ENCODE measurements around the gene WDR33.

WDR33 gene

DNA sequence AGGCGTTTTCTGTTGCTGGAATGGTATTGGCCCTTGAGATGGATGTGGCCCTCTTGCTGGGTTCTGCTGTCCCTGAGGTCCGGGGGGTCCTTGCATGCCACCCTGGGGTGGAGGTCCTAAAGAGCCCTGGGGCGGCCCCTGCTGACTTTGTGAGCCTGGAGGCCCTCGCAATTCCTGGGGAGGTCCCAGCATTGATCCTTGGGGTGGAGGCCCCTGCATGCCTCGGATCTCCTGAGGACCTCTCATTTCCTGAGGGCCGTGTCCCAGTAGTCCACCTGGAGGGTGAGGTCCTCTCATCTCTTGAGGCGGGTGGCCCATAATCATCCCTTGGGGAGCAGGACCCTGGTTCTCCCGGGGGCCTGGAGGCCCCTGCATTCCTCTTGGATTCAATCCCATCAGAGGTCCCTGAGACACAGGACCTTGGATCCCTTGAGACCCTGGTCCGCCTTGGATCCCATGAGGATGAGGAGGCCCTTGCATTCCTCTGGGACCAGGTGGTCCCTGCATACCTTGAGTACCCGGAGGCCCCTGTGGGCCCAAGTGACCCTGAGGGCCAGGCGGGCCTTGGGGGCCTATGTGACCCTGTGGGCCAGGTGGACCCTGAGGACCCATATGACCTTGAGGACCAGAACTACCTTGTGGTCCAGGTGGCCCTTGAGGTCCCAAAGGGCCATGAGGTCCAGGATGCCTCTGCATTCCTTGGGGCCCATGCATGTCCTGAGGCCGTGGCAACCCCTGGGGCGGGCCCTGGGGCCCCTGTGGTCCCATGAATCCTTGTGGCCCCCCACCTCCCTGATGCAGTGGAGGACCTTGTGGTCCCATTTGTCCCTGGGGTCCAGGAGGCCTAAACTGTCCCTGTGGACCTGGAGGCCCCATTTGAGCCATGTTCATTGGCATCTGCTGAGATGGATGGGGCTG lies 91.4 kb downstream of the WDR33 start:
- Histone ChIP-seq H3K27me3 (ENCODE audit: control insufficient read depth in 1 of 2, insufficient read depth in 2 of 2, low read length in 2 of 2) (no peaks in the 10 kb centered on the region), H3K36me3 (ENCODE audit: control insufficient read depth in 2 of 2, insufficient read depth in 2 of 2, low read length in 2 of 2) (peaks cover 39 to 40% of the 10 kb centered on the region in 2 donors), H3K27ac (ENCODE audit: low read length) (no peak overlapping the region), H3K9ac (ENCODE audit: low read length in 2 of 2) (no peak overlapping the region), H3K4me1 (ENCODE audit: control insufficient read depth, insufficient read depth, low read length) (no peaks in the 10 kb centered on the region), H3K4me3 (ENCODE audit: low read length in 2 of 2) (no peak overlapping the region), H3K9me3 (ENCODE audit: control insufficient read depth in 2 of 2, low read length in 2 of 2) (no peaks in the 10 kb centered on the region)

DNA sequence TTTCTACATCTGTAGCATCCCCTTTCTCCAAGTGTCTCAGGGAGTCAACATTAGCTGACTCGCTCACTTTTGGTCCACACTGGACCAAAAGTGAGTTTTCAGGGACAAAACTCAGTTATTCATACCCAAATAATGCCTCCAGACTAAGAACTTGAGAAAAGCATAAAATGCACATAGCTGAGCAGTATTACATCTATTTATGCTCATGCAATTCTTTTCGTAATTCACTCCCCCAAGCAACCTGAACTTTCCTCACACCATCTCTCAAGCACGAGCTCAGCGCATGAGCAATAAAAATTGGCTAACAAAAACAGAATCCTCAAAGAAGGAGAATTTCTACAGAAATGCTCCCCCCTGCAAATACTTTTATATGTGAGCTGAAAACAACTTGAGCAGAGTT lies 92.7 kb downstream of the WDR33 start:
- H3K27me3 ChIP-seq (ENCODE audit: control insufficient read depth in 1 of 2, insufficient read depth in 2 of 2, low read length in 2 of 2), result no peaks in the 10 kb centered on the region
- no peak overlapping the region for H3K4me3 ChIP-seq (ENCODE audit: low read length in 2 of 2)
- H3K9ac ChIP-seq (ENCODE audit: low read length in 2 of 2), result no peak overlapping the region
- no peaks in the 10 kb centered on the region for H3K9me3 ChIP-seq (ENCODE audit: control insufficient read depth in 2 of 2, low read length in 2 of 2)
- peaks cover 39 to 41% of the 10 kb centered on the region in 2 donors for H3K36me3 ChIP-seq (ENCODE audit: control insufficient read depth in 2 of 2, insufficient read depth in 2 of 2, low read length in 2 of 2)
- no peak overlapping the region for H3K27ac ChIP-seq (ENCODE audit: low read length)
- peaks cover 4% of the 10 kb centered on the region for H3K4me1 ChIP-seq (ENCODE audit: control insufficient read depth, insufficient read depth, low read length)

DNA sequence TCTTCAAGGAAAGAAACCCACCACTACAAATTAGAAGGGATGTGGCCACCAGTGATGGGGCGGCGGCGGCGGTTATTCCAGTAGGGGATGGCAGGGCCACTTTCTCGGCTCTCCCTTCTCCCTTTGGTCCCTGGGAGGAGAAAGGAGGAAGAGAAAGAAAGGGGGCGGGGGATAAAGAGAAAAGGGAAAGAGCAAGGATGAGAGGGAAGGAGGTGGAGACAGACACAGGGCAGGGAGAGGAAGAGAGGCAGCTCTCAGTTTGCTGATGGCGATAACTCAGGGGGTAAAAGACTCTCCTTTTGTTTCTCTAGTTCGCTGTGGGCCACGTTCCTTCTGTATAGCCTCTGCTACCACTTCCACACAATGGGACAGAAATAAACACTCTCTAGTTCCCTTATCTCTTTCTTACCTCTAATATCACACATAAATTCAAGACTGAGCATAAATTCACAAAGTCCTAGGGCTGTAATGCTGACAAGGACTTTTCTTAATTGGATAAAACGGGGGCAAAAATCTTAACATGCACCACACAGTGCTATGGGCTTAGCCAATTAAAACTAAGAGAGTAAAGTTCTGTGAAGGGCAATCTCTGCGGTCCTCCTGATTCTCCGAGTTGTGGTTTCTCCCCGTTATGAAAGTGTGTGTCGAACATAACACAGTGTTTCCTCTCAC lies 95.1 kb downstream of the WDR33 start:
- Histone ChIP-seq H3K9me3 (ENCODE audit: control insufficient read depth in 2 of 2, low read length in 2 of 2) (no peaks in the 10 kb centered on the region), H3K9ac (ENCODE audit: low read length in 2 of 2) (no peak overlapping the region), H3K36me3 (ENCODE audit: control insufficient read depth in 2 of 2, insufficient read depth in 2 of 2, low read length in 2 of 2) (peaks cover 26 to 27% of the 10 kb centered on the region in 2 donors), H3K27ac (ENCODE audit: low read length) (no peak overlapping the region), H3K4me3 (ENCODE audit: low read length in 2 of 2) (no peak overlapping the region), H3K4me1 (ENCODE audit: control insufficient read depth, insufficient read depth, low read length) (peaks cover 4% of the 10 kb centered on the region), H3K27me3 (ENCODE audit: control insufficient read depth in 1 of 2, insufficient read depth in 2 of 2, low read length in 2 of 2) (no peaks in the 10 kb centered on the region)

DNA sequence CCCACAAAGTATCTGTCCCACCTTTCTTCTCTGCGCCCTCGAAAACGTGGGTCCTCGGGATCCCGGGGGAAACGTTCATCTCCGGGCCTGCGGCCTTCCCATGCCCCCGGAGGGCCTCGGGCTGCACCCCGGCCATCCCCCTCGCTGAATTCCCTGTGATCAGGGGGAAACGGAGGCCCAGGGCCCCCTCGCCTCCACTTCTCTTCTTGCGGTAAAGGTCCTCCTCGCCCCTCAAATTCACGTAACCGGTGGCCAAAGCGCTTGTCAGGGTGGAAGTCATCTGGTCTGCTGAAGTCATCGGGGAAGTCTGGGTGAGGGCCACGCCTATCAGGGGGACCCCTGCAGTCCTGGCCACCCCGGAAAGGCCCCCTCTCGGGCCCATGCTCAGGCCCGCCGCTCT lies 97.4 kb downstream of the WDR33 start:
- Histone ChIP-seq H3K4me3 (ENCODE audit: low read length in 2 of 2) (no peak overlapping the region), H3K4me1 (ENCODE audit: control insufficient read depth, insufficient read depth, low read length) (peaks cover 6% of the 10 kb centered on the region), H3K27me3 (ENCODE audit: control insufficient read depth in 1 of 2, insufficient read depth in 2 of 2, low read length in 2 of 2) (no peaks in the 10 kb centered on the region), H3K9ac (ENCODE audit: low read length in 2 of 2) (no peak overlapping the region), H3K9me3 (ENCODE audit: control insufficient read depth in 2 of 2, low read length in 2 of 2) (no peaks in the 10 kb centered on the region), H3K36me3 (ENCODE audit: control insufficient read depth in 2 of 2, insufficient read depth in 2 of 2, low read length in 2 of 2) (peaks cover 26 to 31% of the 10 kb centered on the region in 2 donors), H3K27ac (ENCODE audit: low read length) (no peak overlapping the region)

DNA sequence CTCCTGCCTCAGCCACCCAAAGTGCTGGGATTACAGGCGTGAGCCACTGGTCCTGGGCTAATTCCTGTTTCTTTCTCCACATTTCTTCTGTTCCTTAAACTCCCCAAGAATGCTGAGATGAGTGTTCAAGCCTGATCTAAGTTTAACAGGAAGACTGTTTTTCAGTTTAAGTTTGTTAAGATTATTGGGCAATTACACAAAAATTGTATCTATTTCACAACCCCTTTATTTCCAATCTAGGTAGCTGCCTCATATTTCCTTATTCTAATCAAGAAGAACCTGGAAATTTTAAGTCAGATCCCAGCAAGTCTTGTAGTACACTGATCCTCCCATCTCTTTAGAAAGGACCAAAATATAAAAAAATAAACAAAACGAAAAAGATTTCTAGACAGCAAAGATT lies 98.0 kb downstream of the WDR33 start:
- H3K36me3 ChIP-seq (ENCODE audit: control insufficient read depth in 2 of 2, insufficient read depth in 2 of 2, low read length in 2 of 2), result peaks cover 31 to 37% of the 10 kb centered on the region in 2 donors
- H3K27ac ChIP-seq (ENCODE audit: low read length), result no peak overlapping the region
- no peak overlapping the region for H3K9ac ChIP-seq (ENCODE audit: low read length in 2 of 2)
- no peaks in the 10 kb centered on the region for H3K27me3 ChIP-seq (ENCODE audit: control insufficient read depth in 1 of 2, insufficient read depth in 2 of 2, low read length in 2 of 2)
- H3K4me1 ChIP-seq (ENCODE audit: control insufficient read depth, insufficient read depth, low read length), result peaks cover 12% of the 10 kb centered on the region
- no peak overlapping the region for H3K4me3 ChIP-seq (ENCODE audit: low read length in 2 of 2)
- H3K9me3 ChIP-seq (ENCODE audit: control insufficient read depth in 2 of 2, low read length in 2 of 2), result no peaks in the 10 kb centered on the region

DNA sequence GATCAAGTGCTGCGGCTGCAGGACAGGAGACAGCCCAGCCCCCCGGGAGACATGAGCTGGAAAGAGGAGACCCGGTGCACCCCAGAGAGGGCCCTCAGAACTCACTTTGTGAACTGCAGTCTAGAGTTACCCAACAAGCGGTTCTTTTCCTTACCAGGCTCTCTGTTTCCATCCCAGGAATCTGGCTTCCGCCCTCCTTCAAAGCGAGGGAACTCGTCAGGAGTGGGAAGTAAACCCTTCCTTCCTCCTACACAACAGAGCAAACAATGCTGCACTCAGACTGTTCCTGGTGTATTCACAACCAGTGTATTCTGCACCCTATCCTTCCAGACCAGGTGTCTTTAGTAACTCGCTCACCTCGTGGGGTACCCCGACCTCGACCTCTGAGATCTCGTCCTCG lies 101.6 kb downstream of the WDR33 start:
- H3K9me3 ChIP-seq (ENCODE audit: control insufficient read depth in 2 of 2, low read length in 2 of 2), result no peaks in the 10 kb centered on the region
- H3K27me3 ChIP-seq (ENCODE audit: control insufficient read depth in 1 of 2, insufficient read depth in 2 of 2, low read length in 2 of 2), result no peaks in the 10 kb centered on the region
- H3K4me3 ChIP-seq (ENCODE audit: low read length in 2 of 2), result no peak overlapping the region
- H3K9ac ChIP-seq (ENCODE audit: low read length in 2 of 2), result no peak overlapping the region
- no peak overlapping the region for H3K27ac ChIP-seq (ENCODE audit: low read length)
- peaks cover 15% of the 10 kb centered on the region for H3K4me1 ChIP-seq (ENCODE audit: control insufficient read depth, insufficient read depth, low read length)
- H3K36me3 ChIP-seq (ENCODE audit: control insufficient read depth in 2 of 2, insufficient read depth in 2 of 2, low read length in 2 of 2), result peaks cover 34 to 38% of the 10 kb centered on the region in 2 donors

DNA sequence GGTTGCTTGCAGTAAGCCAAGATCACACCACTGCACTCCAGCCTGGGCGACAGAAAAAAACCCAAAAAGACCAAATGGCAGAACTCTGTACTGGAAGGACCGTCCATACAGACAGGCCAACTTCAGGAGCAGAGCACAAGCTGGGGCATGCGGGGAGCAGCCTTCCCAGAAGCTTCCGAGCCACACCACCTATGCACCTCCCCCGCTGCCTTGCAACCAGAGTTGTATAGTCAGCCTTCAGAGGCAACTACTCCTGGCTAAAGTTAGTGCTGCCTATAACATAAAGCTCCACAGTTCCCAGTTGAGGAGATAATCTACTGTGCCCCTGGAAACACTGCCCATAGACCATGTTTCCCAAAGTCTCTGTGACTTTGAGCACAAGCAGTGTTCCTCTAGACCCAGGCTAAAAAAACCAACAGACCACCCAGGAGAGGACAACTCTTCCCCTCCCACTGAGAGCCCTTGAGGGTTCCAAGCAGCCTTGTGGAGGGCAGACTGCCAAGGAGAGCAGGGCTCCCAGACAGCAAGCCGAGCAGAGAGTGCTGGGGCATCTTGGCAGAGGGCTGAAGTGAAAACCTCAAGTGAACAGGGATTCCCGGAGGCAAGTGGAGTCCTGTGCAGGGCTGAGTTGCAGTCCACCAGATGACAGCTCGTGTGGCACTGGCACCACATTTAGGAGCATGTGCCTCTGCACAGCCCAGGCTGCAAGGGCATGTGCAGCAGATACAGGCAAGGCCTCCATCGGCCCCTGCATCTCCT lies 102.9 kb downstream of the WDR33 start:
- peaks cover 34 to 37% of the 10 kb centered on the region in 2 donors for H3K36me3 ChIP-seq (ENCODE audit: control insufficient read depth in 2 of 2, insufficient read depth in 2 of 2, low read length in 2 of 2)
- no peak overlapping the region for H3K4me3 ChIP-seq (ENCODE audit: low read length in 2 of 2)
- no peaks in the 10 kb centered on the region for H3K9me3 ChIP-seq (ENCODE audit: control insufficient read depth in 2 of 2, low read length in 2 of 2)
- no peak overlapping the region for H3K9ac ChIP-seq (ENCODE audit: low read length in 2 of 2)
- H3K4me1 ChIP-seq (ENCODE audit: control insufficient read depth, insufficient read depth, low read length), result peaks cover 15% of the 10 kb centered on the region
- no peaks in the 10 kb centered on the region for H3K27me3 ChIP-seq (ENCODE audit: control insufficient read depth in 1 of 2, insufficient read depth in 2 of 2, low read length in 2 of 2)
- H3K27ac ChIP-seq (ENCODE audit: low read length), result peak overlapping the region; percentile 6

DNA sequence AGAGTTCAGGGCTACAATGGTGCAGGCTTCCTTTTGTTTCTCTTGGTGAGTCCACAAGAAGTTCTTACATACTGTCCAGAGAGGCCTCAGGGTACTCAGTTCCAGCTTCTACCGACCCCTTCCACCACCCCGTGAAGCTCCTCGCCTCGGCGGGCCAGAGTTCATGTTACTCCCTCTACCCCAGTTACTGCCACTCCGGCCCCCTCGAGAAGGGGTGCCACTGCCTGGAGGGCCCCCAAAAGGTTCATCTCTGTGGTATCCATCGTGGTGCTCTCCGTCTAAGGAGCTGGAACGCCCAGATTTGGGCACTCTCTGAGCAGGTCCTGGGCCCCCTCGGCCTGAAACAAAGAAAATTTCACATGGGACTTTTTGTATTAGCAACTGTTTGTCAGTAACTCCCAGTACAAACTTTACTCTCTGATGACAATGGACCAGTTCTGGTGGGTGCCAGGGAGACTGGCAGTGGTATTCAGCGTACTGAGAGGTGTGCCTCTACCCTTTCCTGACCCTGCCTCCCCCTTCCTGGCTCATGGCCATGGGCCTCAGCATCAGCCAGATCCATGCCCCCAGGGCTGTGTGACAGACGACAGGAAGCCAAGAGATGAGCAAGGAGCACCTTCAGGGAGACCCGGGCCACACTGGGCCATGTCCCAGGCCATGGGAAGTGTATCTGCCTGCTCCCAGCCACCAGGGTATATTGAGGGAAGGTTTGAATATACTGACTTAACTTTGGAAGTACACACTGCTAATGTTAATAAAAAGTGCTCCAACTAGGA lies 104.6 kb downstream of the WDR33 start:
- Histone ChIP-seq H3K36me3 (ENCODE audit: control insufficient read depth in 2 of 2, insufficient read depth in 2 of 2, low read length in 2 of 2) (peaks cover 34 to 37% of the 10 kb centered on the region in 2 donors), H3K9ac (ENCODE audit: low read length in 2 of 2) (no peak overlapping the region), H3K27ac (ENCODE audit: low read length) (no peak overlapping the region), H3K27me3 (ENCODE audit: control insufficient read depth in 1 of 2, insufficient read depth in 2 of 2, low read length in 2 of 2) (no peaks in the 10 kb centered on the region), H3K4me3 (ENCODE audit: low read length in 2 of 2) (no peak overlapping the region), H3K4me1 (ENCODE audit: control insufficient read depth, insufficient read depth, low read length) (peaks cover 29% of the 10 kb centered on the region), H3K9me3 (ENCODE audit: control insufficient read depth in 2 of 2, low read length in 2 of 2) (no peaks in the 10 kb centered on the region)

DNA sequence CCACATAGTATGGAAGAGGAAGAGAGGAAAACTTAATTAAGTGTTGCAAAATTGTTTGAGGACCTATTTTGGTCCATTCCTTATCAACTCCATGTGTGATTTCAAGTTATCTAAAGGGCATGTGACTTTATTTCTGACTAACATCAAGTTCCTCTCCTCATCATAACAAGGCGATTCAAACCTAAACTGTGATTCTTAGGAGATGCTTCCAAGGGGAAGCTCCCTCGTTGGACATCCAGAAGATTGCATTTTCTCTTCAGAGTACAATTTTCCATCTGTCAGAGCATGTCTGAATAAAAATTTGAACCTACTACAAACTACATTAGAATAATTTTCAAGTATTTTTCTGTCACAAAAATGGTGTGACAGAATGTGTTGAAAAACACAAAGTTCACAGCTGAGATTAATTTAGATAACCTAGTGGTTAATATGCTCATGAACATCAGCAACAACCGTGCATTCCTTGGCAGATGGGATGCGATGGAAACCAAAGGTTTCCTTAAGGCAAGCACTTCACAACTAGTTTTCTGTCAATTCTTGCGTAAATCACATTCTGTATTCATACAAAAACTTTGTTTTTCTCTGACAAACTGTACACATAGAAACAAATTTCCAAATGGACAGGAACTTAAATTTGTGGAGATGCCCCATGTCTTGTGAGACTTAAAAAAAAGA lies 105.4 kb downstream of the WDR33 start:
- Histone ChIP-seq H3K9me3 (ENCODE audit: control insufficient read depth in 2 of 2, low read length in 2 of 2) (no peaks in the 10 kb centered on the region), H3K27me3 (ENCODE audit: control insufficient read depth in 1 of 2, insufficient read depth in 2 of 2, low read length in 2 of 2) (no peaks in the 10 kb centered on the region), H3K9ac (ENCODE audit: low read length in 2 of 2) (no peak overlapping the region), H3K36me3 (ENCODE audit: control insufficient read depth in 2 of 2, insufficient read depth in 2 of 2, low read length in 2 of 2) (peaks cover 29 to 35% of the 10 kb centered on the region in 2 donors), H3K4me1 (ENCODE audit: control insufficient read depth, insufficient read depth, low read length) (peaks cover 34% of the 10 kb centered on the region), H3K4me3 (ENCODE audit: low read length in 2 of 2) (no peak overlapping the region), H3K27ac (ENCODE audit: low read length) (no peak overlapping the region)
